Measurements from ENCODE around the gene UBR1.

DNA sequence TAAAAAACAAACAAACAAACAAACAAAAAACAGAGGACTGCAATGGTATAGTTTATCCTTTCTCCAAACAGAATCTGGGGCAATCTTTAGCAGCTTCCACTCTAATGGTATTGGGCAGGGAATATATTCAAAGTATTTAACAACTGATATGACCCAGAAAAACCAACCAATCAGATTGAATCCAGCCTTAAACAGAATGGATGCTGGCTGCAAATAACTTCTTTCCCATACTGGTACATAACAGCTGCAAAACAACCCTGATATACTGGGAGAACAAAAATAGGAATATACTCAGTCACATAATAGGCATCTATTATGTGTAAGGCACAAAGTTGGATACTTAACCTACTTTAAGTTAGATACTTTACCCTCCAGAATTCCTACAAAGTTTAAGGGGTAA, 49.1 kb downstream of the UBR1 start:
- TF ChIP-seq CTCF (IDR thresholded peaks at IDR 0.05) (no peak), POLR2A (IDR thresholded peaks at IDR 0.05) (no peak)

All from esophagus squamous epithelium (tissue), 4 donors.